NB4 (cell line): ENCODE data around the gene DUS2.

Experiments used
- MYC ChIP-seq: IDR thresholded peaks from 2 replicates; pipeline ENCODE4 v1.6.1; 2011; ENCODE audit warnings: low read depth, low read length
- TF ChIP-seq, protein P1 (sequence below): IDR thresholded peaks from one replicate; pipeline ENCODE4 v1.5.1; 2012; ENCODE audit warnings: low read depth, low read length
- TF ChIP-seq, protein P2 (sequence below): IDR thresholded peaks from 2 replicates; pipeline ENCODE4 v1.6.1; 2011; ENCODE audit warnings: low read depth, low read length

DNA sequence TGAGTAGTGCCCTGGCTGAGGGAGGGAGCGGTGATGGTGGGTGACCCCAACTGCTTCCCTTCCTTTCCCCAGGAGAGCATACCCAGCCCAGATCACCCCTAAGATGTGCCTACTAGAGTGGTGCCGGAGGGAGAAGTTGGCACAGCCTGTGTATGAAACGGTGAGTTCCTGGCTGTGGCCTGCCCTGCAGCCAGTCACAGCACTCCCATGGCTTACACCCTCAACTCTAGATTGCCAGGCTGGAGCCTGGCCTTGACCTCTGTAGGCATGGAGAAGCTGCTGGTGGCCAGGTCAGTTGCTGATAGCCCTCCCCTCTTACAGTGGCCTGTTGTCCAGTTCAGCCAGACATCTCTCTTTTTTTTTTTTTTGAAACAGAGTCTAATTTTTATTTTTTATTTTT lies 53.5 kb downstream of the DUS2 start:
- TF ChIP-seq, protein P1, sequence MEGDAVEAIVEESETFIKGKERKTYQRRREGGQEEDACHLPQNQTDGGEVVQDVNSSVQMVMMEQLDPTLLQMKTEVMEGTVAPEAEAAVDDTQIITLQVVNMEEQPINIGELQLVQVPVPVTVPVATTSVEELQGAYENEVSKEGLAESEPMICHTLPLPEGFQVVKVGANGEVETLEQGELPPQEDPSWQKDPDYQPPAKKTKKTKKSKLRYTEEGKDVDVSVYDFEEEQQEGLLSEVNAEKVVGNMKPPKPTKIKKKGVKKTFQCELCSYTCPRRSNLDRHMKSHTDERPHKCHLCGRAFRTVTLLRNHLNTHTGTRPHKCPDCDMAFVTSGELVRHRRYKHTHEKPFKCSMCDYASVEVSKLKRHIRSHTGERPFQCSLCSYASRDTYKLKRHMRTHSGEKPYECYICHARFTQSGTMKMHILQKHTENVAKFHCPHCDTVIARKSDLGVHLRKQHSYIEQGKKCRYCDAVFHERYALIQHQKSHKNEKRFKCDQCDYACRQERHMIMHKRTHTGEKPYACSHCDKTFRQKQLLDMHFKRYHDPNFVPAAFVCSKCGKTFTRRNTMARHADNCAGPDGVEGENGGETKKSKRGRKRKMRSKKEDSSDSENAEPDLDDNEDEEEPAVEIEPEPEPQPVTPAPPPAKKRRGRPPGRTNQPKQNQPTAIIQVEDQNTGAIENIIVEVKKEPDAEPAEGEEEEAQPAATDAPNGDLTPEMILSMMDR, result no peak
- no peak for TF ChIP-seq MYC
- TF ChIP-seq, protein P2, sequence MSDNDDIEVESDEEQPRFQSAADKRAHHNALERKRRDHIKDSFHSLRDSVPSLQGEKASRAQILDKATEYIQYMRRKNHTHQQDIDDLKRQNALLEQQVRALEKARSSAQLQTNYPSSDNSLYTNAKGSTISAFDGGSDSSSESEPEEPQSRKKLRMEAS, result no peak
